WTC11 (cell line): ENCODE data around the gene CTSK. TPM values are rescaled to one million over a fixed set of nuclear protein-coding genes. Genes with fewer than 3 reads are reported as not detected.

Experiments
- ATAC-seq: fragments of 200-7000 bp; cut with Tn5 transposase; 2 replicates; pipeline ENCODE4 v1.10.0; 2021; ENCODE audit warnings: mild to moderate bottlenecking, moderate library complexity
- CTCF ChIA-PET: fragments of 300-600 bp; sonication (Branson Sonifier 250); formaldehyde crosslinking; loops from one replicate; lab custom pipeline; 2021; ENCODE audit warnings: antibody characterized with exemption; lab: Charles Lee
- POLR2A ChIA-PET: fragments of 350-600 bp; sonication (Branson Sonifier 250); formaldehyde crosslinking; loops from one replicate; lab custom pipeline; 2021; ENCODE audit warnings: antibody characterized with exemption; lab: Charles Lee
- DNase-seq: peaks from one replicate; pipeline ENCODE4 v3.0.0; 2021; ENCODE audit warnings: low spot score
- H3K27ac Mint-ChIP-seq: 2 replicates; pipeline ENCODE4 v1.8.0; 2021; ENCODE audit warnings: mixed read lengths
- H3K27me3 Mint-ChIP-seq: 2 replicates; pipeline ENCODE4 v1.8.0; 2021; ENCODE audit warnings: low read depth, mild to moderate bottlenecking, moderate library complexity, mixed read lengths
- H3K36me3 Mint-ChIP-seq: 2 replicates; pipeline ENCODE4 v1.8.0; 2021; ENCODE audit warnings: mixed read lengths
- H3K4me1 Mint-ChIP-seq: 2 replicates; pipeline ENCODE4 v1.8.0; 2022; ENCODE audit warnings: mixed read lengths
- H3K4me3 Mint-ChIP-seq: 2 replicates; pipeline ENCODE4 v1.8.0; 2021; ENCODE audit warnings: mild to moderate bottlenecking, moderate library complexity, mixed read lengths
- H3K9me3 Mint-ChIP-seq: 2 replicates; pipeline ENCODE4 v1.8.0; 2021; ENCODE audit warnings: mixed read lengths
- ATF1 ChIP-seq: sonication (generic); formaldehyde crosslinking; IDR thresholded peaks from 2 replicates; pipeline ENCODE4 v1.8.1; 2023; ENCODE audit warnings: mild to moderate bottlenecking, moderate library complexity, missing genetic modification reagents
- ATF3 ChIP-seq: sonication (generic); formaldehyde crosslinking; conservative IDR thresholded peaks from 2 replicates; pipeline ENCODE4 v1.8.1; 2022; ENCODE audit warnings: mild to moderate bottlenecking, missing genetic modification reagents
- ATF6 ChIP-seq: sonication (generic); formaldehyde crosslinking; IDR thresholded peaks from 2 replicates; pipeline ENCODE4 v1.8.1; 2023; ENCODE audit warnings: mild to moderate bottlenecking, missing genetic modification reagents
- CTCF ChIP-seq: fragments of 200-600 bp; IDR thresholded peaks from 2 replicates; pipeline ENCODE4 v1.8.0; 2022; ENCODE audit warnings: antibody characterized with exemption
- E2F1 ChIP-seq: sonication (generic); formaldehyde crosslinking; IDR thresholded peaks from 2 replicates; pipeline ENCODE4 v1.8.0; 2022; ENCODE audit warnings: mild to moderate bottlenecking, missing genetic modification reagents
- E2F4 ChIP-seq: sonication (generic); formaldehyde crosslinking; IDR thresholded peaks from 2 replicates; pipeline ENCODE4 v1.8.1; 2022; ENCODE audit warnings: low read depth, mild to moderate bottlenecking, moderate library complexity, missing genetic modification reagents, borderline replicate concordance
- EMX1 ChIP-seq: fragments of 250-450 bp; sonication (Bioruptor Pico); IDR thresholded peaks from 2 replicates; pipeline ENCODE4 v1.8.0; 2021; ENCODE audit warnings: mild to moderate bottlenecking
- ESRRA ChIP-seq: sonication (generic); formaldehyde crosslinking; IDR thresholded peaks from 2 replicates; pipeline ENCODE4 v1.8.1; 2022; ENCODE audit warnings: mild to moderate bottlenecking, missing genetic modification reagents, borderline replicate concordance
- GABPB1 ChIP-seq: sonication (generic); formaldehyde crosslinking; IDR thresholded peaks from 2 replicates; pipeline ENCODE4 v1.8.1; 2023; ENCODE audit warnings: mild to moderate bottlenecking, missing genetic modification reagents
- JAZF1 ChIP-seq: fragments of 250-450 bp; sonication (Bioruptor Pico); IDR thresholded peaks from 2 replicates; pipeline ENCODE4 v1.9.0; 2021; ENCODE audit warnings: moderate library complexity, mild to moderate bottlenecking, inconsistent platforms
- JUN ChIP-seq: sonication (generic); formaldehyde crosslinking; IDR thresholded peaks from 2 replicates; pipeline ENCODE4 v1.8.0; 2023; ENCODE audit warnings: mild to moderate bottlenecking, missing genetic modification reagents
- KAT7 ChIP-seq: sonication (generic); formaldehyde crosslinking; IDR thresholded peaks from 2 replicates; pipeline ENCODE4 v1.8.1; 2023; ENCODE audit warnings: missing genetic modification reagents, mild to moderate bottlenecking, borderline replicate concordance
- PREB ChIP-seq: sonication (generic); formaldehyde crosslinking; IDR thresholded peaks from 2 replicates; pipeline ENCODE4 v1.8.1; 2022; ENCODE audit warnings: mild to moderate bottlenecking, missing genetic modification reagents, moderate library complexity, borderline replicate concordance
- RELA ChIP-seq: sonication (generic); formaldehyde crosslinking; IDR thresholded peaks from 2 replicates; pipeline ENCODE4 v1.8.1; 2022; ENCODE audit warnings: missing genetic modification reagents, mild to moderate bottlenecking, borderline replicate concordance
- ZBTB21 ChIP-seq: sonication (generic); formaldehyde crosslinking; IDR thresholded peaks from 2 replicates; pipeline ENCODE4 v1.8.1; 2023; ENCODE audit warnings: mild to moderate bottlenecking, missing genetic modification reagents, borderline replicate concordance
- ZNF512 ChIP-seq: sonication (generic); formaldehyde crosslinking; IDR thresholded peaks from 2 replicates; pipeline ENCODE4 v1.8.1; 2022; ENCODE audit warnings: missing genetic modification reagents, borderline replicate concordance
- total RNA-seq: library from RNA; stranded (reverse); gene quantifications from 3 replicates; pipeline ENCODE4 v1.2.3, GENCODE V29; 2021

CTSK gene
- total RNA-seq, 1 experiment from 2014 or later: 9.4 TPM

GRCh38 chr1:150815871-150816270 is 7.8 kb upstream of the CTSK start (continued):
- no peak for TF ChIP-seq ATF1

- H3K4me3 Mint-ChIP-seq: no peak overlapping the region
Measured at GRCh38 chr1:150813028-150813707, 5.1 kb upstream of the CTSK start.

GRCh38 chr1:150810958-150811659 is 3.0 kb upstream of the CTSK start:
- ChIA-PET POLR2A (no interaction called here), CTCF (no interaction called here)
- DNase-seq (no peak), ATAC-seq (no peak)
- Mint-ChIP-seq H3K27ac (no peak overlapping the region), H3K27me3 (no peaks in the 10 kb centered on the region), H3K36me3 (peaks cover 11% of the 10 kb centered on the region), H3K4me1 (peaks cover 28% of the 10 kb centered on the region), H3K4me3 (no peak overlapping the region), H3K9me3 (no peaks in the 10 kb centered on the region)
- TF ChIP-seq ATF6 (CRISPR knock-in tag) (no peak), GABPB1 (CRISPR knock-in tag) (no peak), ESRRA (CRISPR knock-in tag) (no peak), JAZF1 (no peak), ZNF512 (CRISPR knock-in tag) (no peak), ATF3 (CRISPR knock-in tag) (no peak), JUN (no peak), ZBTB21 (CRISPR knock-in tag) (no peak), KAT7 (CRISPR knock-in tag) (no peak), EMX1 (CRISPR knock-in tag) (no peak)

More at GRCh38 chr1:150813028-150813707, 5.1 kb upstream of the CTSK start:
- TF ChIP-seq RELA (CRISPR knock-in tag) (no peak), E2F1 (CRISPR knock-in tag) (no peak), CTCF (peak; percentile 48), PREB (CRISPR knock-in tag) (no peak), E2F4 (CRISPR knock-in tag) (no peak)
- H3K36me3 Mint-ChIP-seq: peaks cover 27% of the 10 kb centered on the region
- no peaks in the 10 kb centered on the region for H3K27me3 Mint-ChIP-seq
- H3K9me3 Mint-ChIP-seq: no peaks in the 10 kb centered on the region
- H3K4me1 Mint-ChIP-seq: peaks cover 7% of the 10 kb centered on the region
- ChIA-PET CTCF (interaction anchor here (0.5 to 2.2 kb wide), 29 partner anchors 11 to 280 kb away, joined by 3 to 16 read pairs (median 4); partner anchors contain the start of genes CTSS, ENSA, GOLPH3L and MINDY1), POLR2A (interaction anchor here (0.6 to 1.3 kb wide), 3 partner anchors 184 to 251 kb away, joined by 3 to 4 read pairs (median 3); partner anchors contain the start of gene ENSA)
- DNase-seq (peak; percentile 63), ATAC-seq (peak; percentile 84)
- no peak overlapping the region for H3K27ac Mint-ChIP-seq
